OCI-LY7 (cell line): ENCODE measurements around the gene LRBA. TPM values are rescaled to one million over a fixed set of nuclear protein-coding genes. Genes with fewer than 3 reads are reported as not detected.

Experiments used
- BruUV-seq: library from RNA; stranded (reverse); fragments of 400-500 nt; replicated peaks from 2 replicates; lab custom pipeline; 2021; lab: Mats Ljungman, UMichigan
- CTCF ChIA-PET: fragments of 300-600 bp; sonication (Branson Sonifier 250); formaldehyde crosslinking; loops from one replicate; lab custom pipeline; 2022; ENCODE audit warnings: antibody characterized with exemption; ENCODE audit not compliant: unreplicated experiment; lab: Charles Lee
- POLR2A ChIA-PET: fragments of 300-600 bp; sonication (Branson Sonifier 250); formaldehyde crosslinking; loops from one replicate; lab custom pipeline; 2022; ENCODE audit warnings: antibody characterized with exemption; lab: Charles Lee
- DNase-seq: peaks from one replicate; pipeline ENCODE4 v3.0.0-alpha.2; 2015; ENCODE audit warnings: low spot score
- H2AFZ ChIP-seq: fragments of 200-600 bp; sonication (generic), shearing (Covaris generic); 2 replicates; pipeline ENCODE4 v1.6.1; 2014; ENCODE audit warnings: mild to moderate bottlenecking, antibody characterized with exemption, low read length, moderate library complexity
- H3K27ac ChIP-seq: fragments of 200-600 bp; sonication (generic); 2 replicates; pipeline ENCODE4 v1.5.1; 2014; ENCODE audit warnings: mixed run types, low read depth, mild to moderate bottlenecking, moderate library complexity, low read length, inconsistent platforms; ENCODE audit not compliant: poor library complexity, severe bottlenecking
- H3K36me3 ChIP-seq: fragments of 200-600 bp; sonication (generic); 2 replicates; pipeline ENCODE4 v1.6.1; 2014; ENCODE audit warnings: mild to moderate bottlenecking, antibody characterized with exemption, low read length, moderate library complexity, mixed read lengths; ENCODE audit not compliant: insufficient read depth
- H3K4me1 ChIP-seq: fragments of 200-600 bp; sonication (generic); 2 replicates; pipeline ENCODE4 v1.5.1; 2014; ENCODE audit warnings: mild to moderate bottlenecking, low read length; ENCODE audit not compliant: insufficient read depth, poor library complexity, severe bottlenecking
- H3K4me2 ChIP-seq: fragments of 200-600 bp; sonication (generic); 2 replicates; pipeline ENCODE4 v1.6.1; 2014; ENCODE audit warnings: mild to moderate bottlenecking, low read length
- H3K4me3 ChIP-seq: fragments of 200-600 bp; sonication (generic); 2 replicates; pipeline ENCODE4 v1.5.1; 2014; ENCODE audit warnings: mild to moderate bottlenecking, low read depth, low read length; ENCODE audit not compliant: poor library complexity, severe bottlenecking
- H3K79me2 ChIP-seq: fragments of 200-600 bp; sonication (generic); 2 replicates; pipeline ENCODE4 v1.6.1; 2016; ENCODE audit warnings: low read depth, mild to moderate bottlenecking, low read length, moderate library complexity, mixed read lengths; ENCODE audit not compliant: insufficient read depth
- H3K9me2 ChIP-seq: fragments of 200-600 bp; sonication (generic); 2 replicates; pipeline ENCODE4 v1.6.1; 2016; ENCODE audit warnings: mild to moderate bottlenecking, low read length, mixed read lengths; ENCODE audit not compliant: insufficient read depth
- H3K9me3 ChIP-seq: fragments of 200-600 bp; sonication (generic); 2 replicates; pipeline ENCODE4 v1.6.1; 2014; ENCODE audit warnings: mild to moderate bottlenecking, mixed run types, low read length, mixed read lengths
- H4K20me1 ChIP-seq: fragments of 200-600 bp; sonication (generic); 2 replicates; pipeline ENCODE4 v1.6.1; 2014; ENCODE audit warnings: mild to moderate bottlenecking, antibody characterized with exemption, low read length, moderate library complexity, mixed read lengths; ENCODE audit not compliant: insufficient read depth
- EZH2phosphoT487 ChIP-seq: fragments of 200-600 bp; sonication (generic); IDR thresholded peaks from 2 replicates; pipeline ENCODE4 v1.6.1; 2018; ENCODE audit warnings: low read depth, borderline replicate concordance, mild to moderate bottlenecking, mixed run types, antibody characterized with exemption, low read length, moderate library complexity, mixed read lengths
- intact Hi-C: fragments of 100-400 bp; cut with micrococcal nuclease; formaldehyde crosslinking; loops from one replicate; pipeline ENCODE4 v1.10.0; 2022; ENCODE audit not compliant: unreplicated experiment
- total RNA-seq, 2 experiments: library from RNA; depleted of rRNA in 1 of 2; stranded (reverse); fragments of >200 nt in 1 of 2; shearing (Covaris generic) in 1 of 2; gene quantifications; 2 replicates each; pipeline ENCODE4 v1.2.3, GENCODE V29; 2014 to 2022
- TF ChIP-seq, protein P1 (sequence below): fragments of 200-600 bp; sonication (generic); conservative IDR thresholded peaks from 2 replicates; pipeline ENCODE4 v1.5.1; 2014; ENCODE audit warnings: mild to moderate bottlenecking, antibody characterized with exemption, low read length, moderate library complexity, mixed read lengths

LRBA gene
- total RNA-seq, 2 experiments from 2014 or later, result 60.4 to 66.7 TPM

DNA sequence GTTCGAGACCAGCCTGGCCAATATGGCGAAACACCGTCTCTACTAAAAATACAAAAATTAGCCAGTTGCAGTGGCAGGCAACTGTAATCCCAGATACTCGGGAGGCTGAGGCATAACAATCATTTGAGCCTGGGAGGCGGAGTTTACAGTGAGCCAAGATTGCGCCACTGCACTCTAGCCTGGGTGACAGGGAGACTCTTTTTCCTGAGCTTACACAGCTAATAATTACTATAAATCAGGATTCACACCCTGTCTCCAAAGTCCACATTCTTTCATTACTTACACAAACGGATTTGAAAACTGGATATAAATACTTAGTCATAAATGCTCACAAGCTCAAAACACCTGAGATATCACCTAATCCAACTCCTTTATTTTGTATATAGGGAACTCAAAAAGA lies 151.6 kb downstream of the LRBA start:
- ChIA-PET POLR2A (interaction anchor here (0.6 kb wide), 2 partner anchors 165 to 1202 kb away, joined by 3 read pairs; no protein-coding TSS in a partner anchor), CTCF (no interaction called here)
- Histone ChIP-seq H3K4me1 (no peaks in the 10 kb centered on the region), H4K20me1 (no peaks in the 10 kb centered on the region), H2AFZ (no peak overlapping the region), H3K4me3 (no peak overlapping the region), H3K36me3 (peaks cover 7% of the 10 kb centered on the region; the same call in 1 of the 2 replicates), H3K79me2 (no peaks in the 10 kb centered on the region), H3K9me2 (no peaks in the 10 kb centered on the region), H3K9me3 (no peaks in the 10 kb centered on the region), H3K27ac (no peak overlapping the region), H3K4me2 (no peak overlapping the region)
- intact Hi-C loops, result loop anchor here (10.0 kb wide), 1 partner anchor 879 kb away; no protein-coding TSS in a partner anchor
- no peak for DNase-seq
- TF ChIP-seq EZH2phosphoT487, result no peak
- TF ChIP-seq, protein P1, sequence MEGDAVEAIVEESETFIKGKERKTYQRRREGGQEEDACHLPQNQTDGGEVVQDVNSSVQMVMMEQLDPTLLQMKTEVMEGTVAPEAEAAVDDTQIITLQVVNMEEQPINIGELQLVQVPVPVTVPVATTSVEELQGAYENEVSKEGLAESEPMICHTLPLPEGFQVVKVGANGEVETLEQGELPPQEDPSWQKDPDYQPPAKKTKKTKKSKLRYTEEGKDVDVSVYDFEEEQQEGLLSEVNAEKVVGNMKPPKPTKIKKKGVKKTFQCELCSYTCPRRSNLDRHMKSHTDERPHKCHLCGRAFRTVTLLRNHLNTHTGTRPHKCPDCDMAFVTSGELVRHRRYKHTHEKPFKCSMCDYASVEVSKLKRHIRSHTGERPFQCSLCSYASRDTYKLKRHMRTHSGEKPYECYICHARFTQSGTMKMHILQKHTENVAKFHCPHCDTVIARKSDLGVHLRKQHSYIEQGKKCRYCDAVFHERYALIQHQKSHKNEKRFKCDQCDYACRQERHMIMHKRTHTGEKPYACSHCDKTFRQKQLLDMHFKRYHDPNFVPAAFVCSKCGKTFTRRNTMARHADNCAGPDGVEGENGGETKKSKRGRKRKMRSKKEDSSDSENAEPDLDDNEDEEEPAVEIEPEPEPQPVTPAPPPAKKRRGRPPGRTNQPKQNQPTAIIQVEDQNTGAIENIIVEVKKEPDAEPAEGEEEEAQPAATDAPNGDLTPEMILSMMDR, result no peak
- BruUV-seq, result no TSS peak

DNA sequence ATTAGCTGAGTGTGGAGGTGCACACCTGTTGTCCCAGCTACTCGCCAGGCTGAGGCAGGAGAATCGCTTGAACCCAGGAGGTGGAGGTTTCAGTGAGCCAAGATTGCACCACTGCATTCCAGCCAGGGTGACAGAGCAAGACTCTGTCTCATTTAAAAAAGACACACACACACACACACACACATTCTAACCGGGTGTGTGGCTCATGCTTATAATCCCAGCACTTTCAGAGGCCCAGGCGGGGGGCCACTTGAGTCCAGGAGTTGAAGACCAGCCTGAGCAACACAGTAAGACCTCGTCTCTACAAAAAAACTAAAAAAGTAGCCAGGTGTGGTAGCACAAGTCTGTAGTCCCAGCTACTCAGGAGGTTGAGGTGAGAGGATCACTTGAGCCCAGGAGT lies 152.3 kb downstream of the LRBA start:
- CTCF ChIA-PET, result no interaction called here
- intact Hi-C loops, result loop anchor here (10.0 kb wide), 1 partner anchor 878 kb away; no protein-coding TSS in a partner anchor
- no peaks in the 10 kb centered on the region for H3K9me3 ChIP-seq
- no peak overlapping the region for H3K4me3 ChIP-seq
- no TSS peak for BruUV-seq
- no peaks in the 10 kb centered on the region for H3K4me1 ChIP-seq
- no peak overlapping the region for H3K27ac ChIP-seq
- no peaks in the 10 kb centered on the region for H3K9me2 ChIP-seq
- no peak overlapping the region for H2AFZ ChIP-seq
- H3K79me2 ChIP-seq, result no peaks in the 10 kb centered on the region
- POLR2A ChIA-PET, result interaction anchor here (0.6 kb wide), 1 partner anchor 166 kb away, joined by 3 read pairs; no protein-coding TSS in a partner anchor
- no peak for DNase-seq
- no peaks in the 10 kb centered on the region for H4K20me1 ChIP-seq
- no peak overlapping the region for H3K4me2 ChIP-seq
- peaks cover 7% of the 10 kb centered on the region; the same call in 1 of the 2 replicates for H3K36me3 ChIP-seq
- no peak for TF ChIP-seq EZH2phosphoT487
- TF ChIP-seq, protein P1, result no peak

DNA sequence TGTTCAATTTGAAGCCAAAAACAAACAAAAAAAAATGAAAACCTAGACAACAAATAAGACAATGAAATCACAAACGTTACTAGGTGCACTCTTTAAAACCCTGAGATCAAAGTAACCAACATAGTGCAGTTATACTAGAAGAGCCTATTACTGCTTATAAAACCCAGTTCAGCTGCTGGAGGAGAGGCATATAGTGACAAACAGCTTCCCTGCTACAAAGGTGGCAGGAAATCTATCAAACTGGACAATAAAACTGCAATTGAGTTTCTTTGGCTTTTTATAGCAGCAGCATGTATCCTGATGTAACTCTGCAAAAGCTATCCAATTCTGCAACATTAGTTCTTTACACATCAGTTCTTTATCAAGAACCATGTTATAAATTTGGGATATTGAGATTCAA lies 155.6 kb downstream of the LRBA start:
- Histone ChIP-seq H4K20me1 (no peaks in the 10 kb centered on the region), H3K9me3 (no peaks in the 10 kb centered on the region), H3K79me2 (no peaks in the 10 kb centered on the region), H3K36me3 (no peaks in the 10 kb centered on the region), H3K27ac (no peak overlapping the region), H3K9me2 (no peaks in the 10 kb centered on the region), H3K4me1 (no peaks in the 10 kb centered on the region), H2AFZ (no peak overlapping the region), H3K4me2 (no peak overlapping the region), H3K4me3 (no peak overlapping the region)
- CTCF ChIA-PET, result no interaction called here
- POLR2A ChIA-PET, result interaction anchor here (0.7 to 1.4 kb wide), 2 partner anchors 27 to 267 kb away, joined by 3 read pairs; no protein-coding TSS in a partner anchor
- TF ChIP-seq EZH2phosphoT487, result no peak
- TF ChIP-seq, protein P1, result no peak
- intact Hi-C loops, result no loop called here
- no peak for DNase-seq
- no TSS peak for BruUV-seq
